ENCODE data around the gene CHTF18. TPM values are rescaled to one million over a fixed set of nuclear protein-coding genes. Genes with fewer than 3 reads are reported as not detected.

The CHTF18 gene
- total RNA-seq, 1 experiment from 2014 or later = 102 TPM

DNA sequence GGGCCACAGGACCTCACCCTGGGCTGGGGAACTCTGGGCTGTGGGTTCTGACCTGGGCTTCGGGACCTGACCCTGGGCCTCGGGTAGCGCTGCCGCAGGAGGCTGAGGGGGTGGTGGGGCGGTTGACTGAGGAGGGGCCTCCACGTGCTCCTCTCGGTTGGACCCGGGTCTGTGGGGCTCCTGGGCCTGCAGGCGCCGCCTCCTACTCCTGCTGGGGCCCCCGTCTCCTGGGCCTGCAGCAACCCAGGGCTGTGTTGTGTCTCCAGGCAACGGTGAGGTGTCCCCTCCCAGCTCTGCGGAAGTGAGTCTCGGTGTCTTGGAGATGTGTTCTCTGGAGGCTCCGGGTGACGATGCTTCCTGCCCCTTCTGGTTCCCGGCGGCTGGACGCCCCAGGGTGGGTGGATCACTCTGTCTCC lies 53.6 kb downstream of the CHTF18 start:
- Mint-ChIP-seq H3K27ac (ENCODE audit: unreplicated experiment) (no peak overlapping the region), H3K4me1 (ENCODE audit: low read depth, unreplicated experiment) (no peaks in the 10 kb centered on the region), H3K36me3 (ENCODE audit: insufficient read depth, unreplicated experiment) (no peaks in the 10 kb centered on the region), H3K9me3 (ENCODE audit: unreplicated experiment) (no peaks in the 10 kb centered on the region), H3K27me3 (ENCODE audit: insufficient read depth, unreplicated experiment) (peaks cover 3% of the 10 kb centered on the region), H3K4me3 (ENCODE audit: unreplicated experiment) (no peak overlapping the region)
- no peak for TF ChIP-seq CTCF (IDR thresholded peaks at IDR 0.05; ENCODE audit: insufficient read depth in 1 of 2, low read depth in 1 of 2, low read length in 1 of 2, severe bottlenecking in 1 of 2, unreplicated experiment in 1 of 2)
- Histone ChIP-seq H3K9me3 (no peaks in the 10 kb centered on the region), H3K36me3 (ENCODE audit: control insufficient read depth, insufficient read depth, low read length) (no peaks in the 10 kb centered on the region), H3K27me3 (replicated peaks; ENCODE audit: control insufficient read depth, insufficient read depth, low read length) (no peaks in the 10 kb centered on the region), H3K4me1 (no peaks in the 10 kb centered on the region), H3K4me3 (ENCODE audit: low read depth, low read length) (no peak overlapping the region)
- ChIA-PET POLR2A (no interaction called here), CTCF (no interaction called here)
- intact Hi-C loops (cut with micrococcal nuclease; ENCODE audit: unreplicated experiment) = no loop called here
- no TSS peak for BruUV-seq (replicated peaks)
- DNase-seq = no peak

DNA sequence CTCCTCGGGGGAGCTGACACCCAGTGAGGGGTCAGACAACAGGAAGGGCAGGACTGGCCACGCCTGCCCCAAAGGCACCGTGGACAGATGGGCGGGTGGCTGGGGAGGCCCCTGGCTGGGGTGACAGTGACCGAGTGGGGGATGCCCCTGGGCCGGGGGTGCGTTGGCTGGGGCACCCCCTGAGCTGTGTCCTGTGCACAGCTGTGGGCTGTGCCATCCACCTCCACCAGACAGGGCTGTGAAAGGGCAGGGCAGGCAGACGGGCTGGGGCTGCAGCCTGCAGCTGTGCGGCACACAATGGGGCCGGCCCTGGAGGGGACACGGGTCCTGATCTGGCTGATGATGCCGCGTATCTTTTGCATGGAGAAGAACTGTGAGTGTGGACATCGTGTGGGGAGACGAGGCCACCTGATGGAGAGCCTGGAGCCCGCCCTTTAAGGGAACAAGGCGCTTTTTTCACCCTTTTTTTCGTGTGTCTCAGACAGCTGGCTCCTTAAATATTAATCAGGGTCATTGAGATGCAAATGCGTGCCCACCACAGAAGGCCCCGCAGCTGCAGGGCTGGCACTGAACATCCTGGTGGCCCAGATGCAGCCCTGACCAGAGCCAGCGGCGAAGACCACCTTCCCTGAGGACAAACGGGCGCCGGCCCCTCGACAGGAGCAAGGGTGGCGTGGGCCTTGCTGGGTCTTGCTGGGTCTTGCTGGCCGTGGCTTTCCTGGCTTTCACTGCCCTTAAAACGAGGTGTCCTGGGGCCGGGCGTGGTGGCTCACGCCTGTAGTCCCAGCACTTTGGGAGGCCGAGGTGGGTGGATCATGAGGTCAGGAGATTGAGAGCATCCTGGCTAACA lies 54.5 kb downstream of the CHTF18 start:
- H3K9me3 ChIP-seq = no peaks in the 10 kb centered on the region
- no peaks in the 10 kb centered on the region for H3K4me1 Mint-ChIP-seq (ENCODE audit: low read depth, unreplicated experiment)
- intact Hi-C loops (cut with micrococcal nuclease; ENCODE audit: unreplicated experiment) = no loop called here
- no peak for DNase-seq
- H3K27me3 ChIP-seq (replicated peaks; ENCODE audit: control insufficient read depth, insufficient read depth, low read length) = no peaks in the 10 kb centered on the region
- H3K27me3 Mint-ChIP-seq (ENCODE audit: insufficient read depth, unreplicated experiment) = peaks cover 3% of the 10 kb centered on the region
- no peaks in the 10 kb centered on the region for H3K9me3 Mint-ChIP-seq (ENCODE audit: unreplicated experiment)
- H3K36me3 ChIP-seq (ENCODE audit: control insufficient read depth, insufficient read depth, low read length) = no peaks in the 10 kb centered on the region
- H3K36me3 Mint-ChIP-seq (ENCODE audit: insufficient read depth, unreplicated experiment) = no peaks in the 10 kb centered on the region
- no peak for TF ChIP-seq CTCF (IDR thresholded peaks at IDR 0.05; ENCODE audit: insufficient read depth in 1 of 2, low read depth in 1 of 2, low read length in 1 of 2, severe bottlenecking in 1 of 2, unreplicated experiment in 1 of 2)
- ChIA-PET CTCF (interaction anchor here (0.6 kb wide), 1 partner anchor 62 kb away, joined by 3 read pairs; no protein-coding TSS in a partner anchor), POLR2A (interaction anchor here (0.5 kb wide), 1 partner anchor 42 kb away, joined by 4 read pairs; the partner anchor contains the start of gene GNG13)
- H3K4me1 ChIP-seq = no peaks in the 10 kb centered on the region
- no TSS peak for BruUV-seq (replicated peaks)
- no peak overlapping the region for H3K27ac Mint-ChIP-seq (ENCODE audit: unreplicated experiment)
- H3K4me3 ChIP-seq (ENCODE audit: low read depth, low read length) = no peak overlapping the region
- no peak overlapping the region for H3K4me3 Mint-ChIP-seq (ENCODE audit: unreplicated experiment)

GRCh38 chr16:843771-844170 lies 55.4 kb downstream of the CHTF18 start:
- ChIA-PET POLR2A (no interaction called here), CTCF (interaction anchor here (0.6 kb wide), 1 partner anchor 63 kb away, joined by 3 read pairs; no protein-coding TSS in a partner anchor)
- Histone ChIP-seq H3K36me3 (ENCODE audit: control insufficient read depth, insufficient read depth, low read length) (no peaks in the 10 kb centered on the region), H3K27me3 (replicated peaks; ENCODE audit: control insufficient read depth, insufficient read depth, low read length) (no peaks in the 10 kb centered on the region), H3K4me3 (ENCODE audit: low read depth, low read length) (no peak overlapping the region), H3K4me1 (no peaks in the 10 kb centered on the region), H3K9me3 (no peaks in the 10 kb centered on the region)
- Mint-ChIP-seq H3K4me1 (ENCODE audit: low read depth, unreplicated experiment) (no peaks in the 10 kb centered on the region), H3K27me3 (ENCODE audit: insufficient read depth, unreplicated experiment) (peaks cover 3% of the 10 kb centered on the region), H3K27ac (ENCODE audit: unreplicated experiment) (no peak overlapping the region), H3K36me3 (ENCODE audit: insufficient read depth, unreplicated experiment) (no peaks in the 10 kb centered on the region), H3K9me3 (ENCODE audit: unreplicated experiment) (no peaks in the 10 kb centered on the region), H3K4me3 (ENCODE audit: unreplicated experiment) (no peak overlapping the region)
- no TSS peak for BruUV-seq (replicated peaks)
- intact Hi-C loops (cut with micrococcal nuclease; ENCODE audit: unreplicated experiment) = no loop called here
- no peak for DNase-seq
- no peak for TF ChIP-seq CTCF (IDR thresholded peaks at IDR 0.05; ENCODE audit: insufficient read depth in 1 of 2, low read depth in 1 of 2, low read length in 1 of 2, severe bottlenecking in 1 of 2, unreplicated experiment in 1 of 2)
